Uterus (tissue), 2 donors: Measurements from ENCODE around the gene TFF1.

Source experiments
- CTCF ChIP-seq, 4 experiments: fragments of 200-600 bp in 2 of 4; fragments of 450-650 bp in 2 of 4; sonication (generic) in 2 of 4; IDR thresholded peaks; one replicate each; pipeline ENCODE4 v1.5.1; 2016 to 2019; ENCODE audit warnings: antibody characterized with exemption in 4 of 4, mild to moderate bottlenecking in 2 of 4, moderate library complexity in 1 of 4
- POLR2A ChIP-seq, 2 donors: fragments of 450-650 bp; IDR thresholded peaks; one replicate each; pipeline ENCODE4 v1.6.1; 2016; ENCODE audit warnings: antibody characterized with exemption in 2 of 2, mild to moderate bottlenecking in 1 of 2, moderate library complexity in 1 of 2

- TF ChIP-seq CTCF (IDR thresholded peaks at IDR 0.05), result no peak
- TF ChIP-seq POLR2A (IDR thresholded peaks at IDR 0.05), result no peak
Observed at GRCh38 chr21:42312626-42313104, 53.7 kb downstream of the TFF1 start.
